Measurements from ENCODE around the gene SPIRE1. TPM values are rescaled to one million over a fixed set of nuclear protein-coding genes. Genes with fewer than 3 reads are reported as not detected.

SPIRE1 gene
- total RNA-seq, 1 donor from 2014 or later = 47.0 TPM

DNA sequence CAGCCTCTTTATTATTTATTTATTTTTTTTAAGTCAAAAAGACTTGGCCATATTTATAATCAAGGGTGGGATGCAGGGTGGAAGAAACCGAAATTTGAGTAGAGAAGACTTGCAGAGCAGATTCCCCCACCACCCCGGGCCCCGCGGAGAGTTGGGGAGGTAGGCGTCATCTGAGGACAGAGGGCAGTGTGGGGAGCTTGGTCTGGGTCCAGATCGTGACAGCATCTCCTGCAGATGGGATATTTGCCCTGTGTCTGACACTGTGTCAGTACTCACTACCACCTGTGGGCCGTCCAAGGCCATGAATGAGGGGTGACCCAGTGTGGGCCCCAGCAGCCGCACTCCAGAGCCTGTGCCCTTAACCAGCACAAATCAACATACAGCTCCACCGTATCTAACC is 260.7 kb downstream of the SPIRE1 start:
- Mint-ChIP-seq H3K4me1 (ENCODE audit: unreplicated experiment) (peaks cover 5% of the 10 kb centered on the region), H3K4me3 (ENCODE audit: unreplicated experiment) (no peak overlapping the region), H3K36me3 (ENCODE audit: unreplicated experiment) (no peaks in the 10 kb centered on the region), H3K27me3 (ENCODE audit: unreplicated experiment) (no peaks in the 10 kb centered on the region), H3K27ac (ENCODE audit: unreplicated experiment) (no peak overlapping the region), H3K9me3 (ENCODE audit: unreplicated experiment) (no peaks in the 10 kb centered on the region)
- TF ChIP-seq, protein P1, sequence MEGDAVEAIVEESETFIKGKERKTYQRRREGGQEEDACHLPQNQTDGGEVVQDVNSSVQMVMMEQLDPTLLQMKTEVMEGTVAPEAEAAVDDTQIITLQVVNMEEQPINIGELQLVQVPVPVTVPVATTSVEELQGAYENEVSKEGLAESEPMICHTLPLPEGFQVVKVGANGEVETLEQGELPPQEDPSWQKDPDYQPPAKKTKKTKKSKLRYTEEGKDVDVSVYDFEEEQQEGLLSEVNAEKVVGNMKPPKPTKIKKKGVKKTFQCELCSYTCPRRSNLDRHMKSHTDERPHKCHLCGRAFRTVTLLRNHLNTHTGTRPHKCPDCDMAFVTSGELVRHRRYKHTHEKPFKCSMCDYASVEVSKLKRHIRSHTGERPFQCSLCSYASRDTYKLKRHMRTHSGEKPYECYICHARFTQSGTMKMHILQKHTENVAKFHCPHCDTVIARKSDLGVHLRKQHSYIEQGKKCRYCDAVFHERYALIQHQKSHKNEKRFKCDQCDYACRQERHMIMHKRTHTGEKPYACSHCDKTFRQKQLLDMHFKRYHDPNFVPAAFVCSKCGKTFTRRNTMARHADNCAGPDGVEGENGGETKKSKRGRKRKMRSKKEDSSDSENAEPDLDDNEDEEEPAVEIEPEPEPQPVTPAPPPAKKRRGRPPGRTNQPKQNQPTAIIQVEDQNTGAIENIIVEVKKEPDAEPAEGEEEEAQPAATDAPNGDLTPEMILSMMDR (IDR thresholded peaks at IDR 0.05) = no peak
- no peak for DNase-seq (ENCODE audit: extremely low spot score, unreplicated experiment)

Other genes starting within 250 kb of the SPIRE1 start
- 6.9 and 7.2 TPM in 2 replicates for gene CEP76, start 44.6 kb upstream of the SPIRE1 start, total RNA-seq
- 63.4 and 68.1 TPM in 2 replicates for gene PSMG2, start 44.9 kb upstream of the SPIRE1 start, total RNA-seq
- 27.1 and 28.6 TPM in 2 replicates for gene PTPN2, start 226.1 kb upstream of the SPIRE1 start, total RNA-seq

Data from osteocyte (in vitro differentiated cells).